GM21515 (cell line): ENCODE results near the gene ZNF385A.
"Not testable (repeated sequence)": the region's sequence is repeated elsewhere in the genome, so short reads cannot be mapped to it uniquely, and the experiment has no call there.

Experiments used
- ATAC-seq: cut with Tn5 transposase; IDR thresholded peaks from one replicate; pipeline ENCODE4 v1.9.1; 2021; ENCODE audit not compliant: unreplicated experiment

ZNF385A gene

DNA sequence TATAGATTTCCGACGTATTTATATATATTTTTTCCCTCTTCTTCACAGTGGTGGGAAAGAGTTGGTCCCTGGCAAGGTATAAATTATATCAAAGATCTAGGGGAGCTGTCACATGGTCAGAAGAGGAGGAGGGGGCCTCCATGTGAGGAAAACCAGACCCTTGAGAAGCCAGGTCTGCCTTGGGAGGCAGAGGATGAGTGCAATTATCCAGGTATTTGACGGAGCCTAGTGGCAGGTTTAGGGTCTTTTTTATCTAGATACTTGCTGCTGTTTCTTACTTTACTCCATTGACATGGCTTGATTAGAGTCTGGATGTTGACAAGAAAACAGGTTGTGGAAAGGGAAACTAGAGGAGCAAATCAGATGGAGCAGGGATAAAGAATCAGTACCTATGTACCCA is 54.1 kb downstream of the ZNF385A start:
- no peak for ATAC-seq

DNA sequence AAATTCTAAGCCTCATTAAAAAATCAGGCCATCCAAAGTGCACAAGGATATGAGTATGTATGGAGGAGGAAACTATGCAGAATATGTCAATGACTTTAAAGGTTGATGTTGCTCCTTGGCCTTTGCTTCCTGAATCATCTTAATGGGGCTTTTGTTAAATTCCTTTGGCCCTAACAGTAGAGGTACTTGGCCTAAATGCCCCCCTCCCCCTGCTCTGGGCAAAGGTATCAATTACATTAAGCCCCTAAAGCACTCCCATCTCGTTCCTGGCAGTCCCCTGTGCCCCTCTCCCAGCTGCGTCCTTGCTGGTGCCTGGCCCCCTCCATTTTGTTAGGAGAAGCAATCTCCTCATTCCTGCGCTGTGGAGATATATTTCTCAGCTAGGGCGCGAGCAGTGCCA is 54.8 kb downstream of the ZNF385A start:
- ATAC-seq = no peak

DNA sequence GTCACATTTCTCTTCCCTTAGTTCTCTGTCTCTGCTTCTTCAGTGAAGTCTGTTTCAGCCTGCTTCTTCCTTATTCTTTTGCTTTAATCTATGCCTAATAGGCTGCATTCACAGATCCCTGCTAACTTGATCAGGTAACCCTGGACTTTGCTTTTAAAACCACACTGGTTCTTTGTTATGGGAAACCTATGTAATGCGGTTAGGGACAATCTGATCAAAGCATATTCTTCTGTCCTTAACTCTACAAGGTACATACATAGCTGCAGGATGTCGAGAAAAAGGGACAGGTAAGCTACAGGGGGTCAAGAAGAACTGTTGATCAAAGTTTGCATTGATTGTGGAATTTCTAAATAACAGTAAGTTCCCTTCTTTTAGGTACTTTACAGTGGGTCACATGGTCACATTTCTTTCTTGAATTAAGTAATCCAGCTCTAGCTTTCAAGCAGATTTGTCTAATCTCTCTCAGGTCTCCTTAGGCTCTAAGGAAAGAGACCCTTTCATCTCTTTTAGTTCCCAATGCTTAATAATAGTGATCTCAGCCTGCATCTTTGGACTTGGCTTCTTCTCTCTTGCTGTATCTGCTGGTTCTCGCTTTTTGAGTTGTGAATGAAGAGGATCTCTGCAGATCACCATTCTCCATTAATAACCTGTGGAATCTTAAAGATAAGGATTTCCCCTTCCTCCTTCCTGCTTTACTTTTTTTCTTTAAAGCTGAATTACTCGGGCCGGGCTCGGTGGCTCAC is 55.8 kb downstream of the ZNF385A start:
- ATAC-seq = no peak

DNA sequence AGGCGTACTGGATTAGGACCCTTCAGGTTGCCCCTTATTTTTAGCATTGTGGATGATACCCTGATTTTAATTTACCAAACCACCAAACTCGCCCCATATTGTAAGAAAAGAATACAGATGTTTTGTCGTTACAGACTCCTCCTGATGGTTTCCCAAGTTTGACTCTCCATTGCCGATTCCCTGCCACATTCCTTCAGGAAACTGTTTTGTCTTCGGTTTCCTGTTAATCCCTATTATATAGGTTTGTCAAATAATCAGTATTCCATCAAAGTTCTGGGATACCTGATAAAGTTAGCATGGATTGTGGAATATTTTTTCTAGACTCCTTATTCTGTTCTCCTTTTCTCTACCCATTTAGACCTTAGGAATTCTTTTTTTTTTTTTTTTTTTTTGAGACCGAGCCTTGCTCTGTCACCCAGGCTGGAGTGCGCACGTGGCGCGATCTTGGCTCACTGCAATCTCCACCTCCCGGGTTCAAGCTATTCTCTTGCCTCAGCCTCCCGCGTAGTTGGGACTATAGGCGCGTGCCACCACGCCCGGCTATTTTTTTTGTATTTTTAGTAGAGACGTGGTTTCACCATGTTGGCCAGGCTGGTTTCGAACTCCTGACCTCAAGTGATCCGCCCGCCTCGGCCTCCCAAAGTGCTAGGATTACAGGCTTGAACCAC is 59.0 kb downstream of the ZNF385A start:
- not testable (repeated sequence) for ATAC-seq

DNA sequence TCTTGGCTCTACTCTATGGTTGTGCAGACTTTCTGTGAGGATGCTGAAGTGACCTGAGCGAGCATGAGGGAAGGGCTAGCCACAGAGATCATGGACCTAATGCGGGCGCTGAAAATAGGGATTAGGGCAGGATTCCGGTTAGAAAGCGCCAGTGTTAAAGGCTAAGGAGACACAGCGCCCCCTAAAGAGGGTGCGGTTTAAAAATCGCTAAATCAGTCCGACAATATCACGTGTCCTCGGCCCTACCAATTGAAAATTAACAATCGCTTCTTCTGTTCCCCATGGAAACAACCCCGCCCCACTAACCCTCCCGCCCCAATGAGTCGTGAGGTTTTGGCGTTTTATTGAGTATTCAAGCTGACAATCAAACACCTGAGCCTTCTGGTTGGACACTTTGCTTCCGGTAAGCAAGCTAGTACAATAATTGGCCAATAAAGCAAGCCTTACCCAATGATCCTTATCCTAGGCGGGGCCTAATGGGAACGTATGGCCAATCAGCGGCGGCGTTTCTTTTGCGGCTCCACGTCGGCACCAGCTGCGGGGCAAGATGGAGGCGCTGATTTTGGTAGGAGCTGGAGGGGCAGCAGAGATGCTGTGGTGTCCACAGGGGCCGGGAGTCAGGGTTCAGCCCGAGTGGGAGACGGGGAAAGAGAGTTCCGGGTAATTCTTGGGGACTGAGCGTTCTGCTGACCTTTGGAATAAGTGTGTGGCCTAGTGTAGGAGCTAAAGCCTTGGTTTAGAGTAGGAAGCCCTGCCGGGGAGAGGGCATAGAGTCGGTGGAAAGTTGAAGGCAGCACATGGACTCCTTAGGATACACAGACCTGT is 59.7 kb downstream of the ZNF385A start, which contains the start of gene COPZ1:
COPZ1 (plus strand) TSS at position 515 of the 825 bp plus-strand sequence; CDS start at position 548, 33 bp downstream.
- ATAC-seq = peak; percentile 98

DNA sequence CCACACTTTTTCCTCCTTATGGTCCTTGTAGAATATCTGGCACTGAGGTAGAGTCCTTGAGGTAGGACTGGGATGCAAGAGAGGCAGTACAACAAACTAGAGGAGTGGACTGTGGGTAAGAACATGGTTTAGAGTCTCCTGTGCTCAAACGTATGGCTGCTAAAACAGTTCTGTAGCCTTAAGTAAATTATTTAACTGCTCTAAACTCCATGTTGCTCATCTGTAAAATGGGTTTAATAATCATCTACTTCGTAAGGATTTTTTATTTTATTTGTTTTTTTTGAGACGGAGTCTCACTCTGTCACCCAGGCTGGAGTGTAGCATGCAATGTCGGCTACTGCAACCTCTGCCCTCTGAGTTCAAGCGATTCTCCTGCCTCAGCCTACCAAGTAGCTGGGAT is 63.2 kb downstream of the ZNF385A start:
- ATAC-seq = no peak
